HCT116 (cell line): Measurements from ENCODE around the gene ERMP1.

Experiments
- CTCF ChIP-seq, 3 experiments: fragments of 200-600 bp in 1 of 3; sonication (generic) in 1 of 3; IDR thresholded peaks in 2 of 3; conservative IDR thresholded peaks in 1 of 3; 2 replicates each; pipeline ENCODE4 v1.5.1; 2012 to 2017; ENCODE audit warnings: low read depth in 2 of 3, low read length in 2 of 3, antibody characterized with exemption in 1 of 3, borderline replicate concordance in 1 of 3, control low read depth in 1 of 3, mild to moderate bottlenecking in 1 of 3, mixed read lengths in 1 of 3, mixed run types in 1 of 3, moderate library complexity in 1 of 3; ENCODE audit not compliant: insufficient read depth in 1 of 3
- POLR2A ChIP-seq: IDR thresholded peaks from 2 replicates; pipeline ENCODE4 v1.7.0; 2011; ENCODE audit warnings: borderline replicate concordance; ENCODE audit not compliant: insufficient read depth, insufficient read length; ENCODE audit errors: extremely low read depth
- POLR2AphosphoS5 ChIP-seq: IDR thresholded peaks from 2 replicates; pipeline ENCODE4 v1.6.1; 2011; ENCODE audit warnings: mild to moderate bottlenecking, low read depth, low read length, moderate library complexity
- REST ChIP-seq: IDR thresholded peaks from 2 replicates; pipeline ENCODE4 v1.6.1; 2012; ENCODE audit warnings: low read depth
- SP1 ChIP-seq: IDR thresholded peaks from 2 replicates; pipeline ENCODE4 v1.6.1; 2012; ENCODE audit warnings: low read depth
- ZNF274 ChIP-seq: fragments of 200-500 bp; sonication (Bioruptor generic); IDR thresholded peaks from 2 replicates; pipeline ENCODE4 v1.6.1; 2014; ENCODE audit warnings: mild to moderate bottlenecking, low read depth, low read length, inconsistent platforms

DNA sequence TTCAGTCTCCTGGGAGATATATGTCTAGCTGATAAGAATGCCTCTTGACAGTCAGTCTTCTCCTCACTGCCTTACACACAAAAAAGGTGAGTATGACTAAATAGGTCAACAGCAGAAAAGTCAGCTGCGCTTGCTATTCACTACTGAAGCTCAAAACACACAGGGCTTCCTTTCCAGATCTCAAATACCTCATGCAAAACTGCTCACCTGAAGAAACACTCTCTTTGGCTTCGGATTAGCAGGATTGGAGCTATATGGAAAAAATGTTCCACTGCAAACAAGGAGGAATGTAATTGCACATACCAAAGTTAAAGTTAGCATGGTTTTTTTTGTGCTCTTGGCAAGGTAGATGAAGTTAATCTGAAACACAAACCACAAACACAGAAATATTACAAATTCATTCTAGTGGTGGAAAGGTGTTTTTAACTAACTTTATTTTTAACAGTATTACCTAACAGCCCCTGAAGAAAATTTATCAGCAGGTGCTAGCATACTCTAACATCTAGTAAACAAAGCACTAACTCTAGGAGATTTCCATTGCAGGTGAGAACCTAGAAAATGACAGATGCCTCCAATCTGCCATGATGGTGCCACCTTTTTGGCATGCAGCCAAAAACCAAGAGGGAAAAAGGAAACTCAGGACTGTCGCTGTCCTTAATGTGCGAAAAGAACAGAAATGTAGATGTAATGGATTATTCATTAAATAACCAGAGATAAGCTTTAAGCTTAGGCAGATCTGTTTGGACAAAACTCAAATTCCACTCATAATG is 31.8 kb downstream of the ERMP1 start:
- no peak for TF ChIP-seq ZNF274
- no peak for TF ChIP-seq POLR2A
- no peak for TF ChIP-seq POLR2AphosphoS5
- TF ChIP-seq CTCF (IDR thresholded peaks at IDR 0.05 in 2 of 3, conservative IDR thresholded peaks at IDR 0.05 in 1 of 3; ENCODE audit: borderline replicate concordance in 1 of 3, insufficient read depth in 1 of 3, low read depth in 2 of 3, low read length in 2 of 3), result no peak
- TF ChIP-seq SP1, result no peak
- no peak for TF ChIP-seq REST
